HG02610 (cell line): ENCODE results near the gene SLC25A10.
"Not testable (repeated sequence)": the region's sequence is repeated elsewhere in the genome, so short reads cannot be mapped to it uniquely, and the experiment has no call there.

ENCODE experiments used
- ATAC-seq: cut with Tn5 transposase; IDR thresholded peaks from one replicate; pipeline ENCODE4 v1.9.1; 2021; ENCODE audit warnings: mild to moderate bottlenecking, moderate library complexity; ENCODE audit not compliant: unreplicated experiment

Gene SLC25A10

GRCh38 chr17:81711814-81712467 lies at the start of gene SLC25A10:
Gene SLC25A10, plus strand, starts transcription at chr17:81712284. Its CDS starts 143 bp downstream, at chr17:81712427.
- ATAC-seq, result peak; percentile 53

GRCh38 chr17:81664051-81664470 lies 48.0 kb upstream of the SLC25A10 start:
- no peak for ATAC-seq

GRCh38 chr17:81665205-81666091 lies 46.6 kb upstream of the SLC25A10 start:
- peak; percentile 16 for ATAC-seq

GRCh38 chr17:81666092-81666341 lies 46.1 kb upstream of the SLC25A10 start:
- peak; percentile 22 for ATAC-seq

GRCh38 chr17:81666342-81667191 lies 45.5 kb upstream of the SLC25A10 start, which contains the start of the genes CCDC137 and OXLD1:
Gene CCDC137, plus strand, starts transcription at chr17:81666737. Its CDS starts 30 bp downstream, at chr17:81666767.
Gene OXLD1, minus strand, starts transcription at chr17:81666605. Its CDS starts 28 bp downstream, at chr17:81666577.
- peak; percentile 93 for ATAC-seq

GRCh38 chr17:81667754-81668153 lies 44.3 kb upstream of the SLC25A10 start:
- ATAC-seq, result no peak

- ATAC-seq, result no peak
Observed at GRCh38 chr17:81672504-81672903, 39.6 kb upstream of the SLC25A10 start.

GRCh38 chr17:81672954-81673353 lies 39.1 kb upstream of the SLC25A10 start:
- ATAC-seq, result no peak

- ATAC-seq, result no peak
Observed at GRCh38 chr17:81673561-81674258, 38.4 kb upstream of the SLC25A10 start.

- not testable (repeated sequence) for ATAC-seq
Observed at GRCh38 chr17:81675515-81676221, 36.4 kb upstream of the SLC25A10 start.

- no peak for ATAC-seq
Observed at GRCh38 chr17:81676906-81677305, 35.2 kb upstream of the SLC25A10 start.

- no peak for ATAC-seq
Observed at GRCh38 chr17:81680150-81680549, 31.9 kb upstream of the SLC25A10 start.

GRCh38 chr17:81681672-81682071 lies 30.4 kb upstream of the SLC25A10 start:
- ATAC-seq, result no peak

GRCh38 chr17:81682565-81683207 lies 29.4 kb upstream of the SLC25A10 start:
- ATAC-seq, result no peak

GRCh38 chr17:81683208-81683583 lies 28.9 kb upstream of the SLC25A10 start:
- peak; percentile 15 for ATAC-seq

GRCh38 chr17:81683584-81684441 lies 28.3 kb upstream of the SLC25A10 start, which contains the start of the genes ARL16 and HGS:
Gene ARL16, minus strand, starts transcription at chr17:81683797. Its CDS starts 44 bp downstream, at chr17:81683753.
Gene HGS, plus strand, starts transcription at chr17:81684011. Its CDS starts 56 bp downstream, at chr17:81684067.
- peak; percentile 90 for ATAC-seq

GRCh38 chr17:81684442-81684911 lies 27.6 kb upstream of the SLC25A10 start:
- no peak for ATAC-seq

GRCh38 chr17:81685108-81685507 lies 27.0 kb upstream of the SLC25A10 start:
- no peak for ATAC-seq
